Cardiac fibroblast (primary cell): ENCODE results near the gene MARCHF3.

Experiments used
- DNase-seq, 2 donors: peaks; one replicate each; pipeline versions ENCODE4 v3.0.0 to v3.0.0-alpha.2; 2010; ENCODE audit warnings: low read depth in 2 of 2
- H3K4me3 ChIP-seq, 2 donors: replicated peaks in 1 of 2; 1 replicate in 1 of 2; 2 replicates in 1 of 2; pipeline ENCODE4 v1.5.1; 2011; ENCODE audit warnings: low read depth in 2 of 2, low read length in 2 of 2, mild to moderate bottlenecking in 2 of 2, moderate library complexity in 1 of 2
- CTCF ChIP-seq: IDR thresholded peaks from one replicate; pipeline ENCODE4 v1.5.1; 2011; ENCODE audit warnings: low read depth, mild to moderate bottlenecking, low read length, inconsistent platforms

MARCHF3 gene

GRCh38 chr5:126866851-126867636 is 163.3 kb downstream of the MARCHF3 start:
- peak in 1 of 2 donors; percentile 36 for DNase-seq
- no peak overlapping the region for H3K4me3 ChIP-seq
- TF ChIP-seq CTCF = no peak

GRCh38 chr5:126865299-126865698 is 165.1 kb downstream of the MARCHF3 start:
- H3K4me3 ChIP-seq = no peak overlapping the region
- no peak for TF ChIP-seq CTCF
- DNase-seq = peak; percentile 68 to 73

GRCh38 chr5:126864042-126864688 is 166.2 kb downstream of the MARCHF3 start:
- TF ChIP-seq CTCF = no peak
- no peak overlapping the region for H3K4me3 ChIP-seq
- no peak for DNase-seq

GRCh38 chr5:126863402-126863801 is 167.0 kb downstream of the MARCHF3 start:
- no peak for DNase-seq
- no peak for TF ChIP-seq CTCF

GRCh38 chr5:126858441-126858840 is 171.9 kb downstream of the MARCHF3 start:
- no peak for TF ChIP-seq CTCF
- no peak overlapping the region for H3K4me3 ChIP-seq
- DNase-seq = no peak

More at GRCh38 chr5:126863402-126863801, 167.0 kb downstream of the MARCHF3 start:
- no peak overlapping the region for H3K4me3 ChIP-seq

- no peak overlapping the region for H3K4me3 ChIP-seq
- no peak for TF ChIP-seq CTCF
- peak in 1 of 2 donors; percentile 85 for DNase-seq
Measured at GRCh38 chr5:126857472-126858410, 172.6 kb downstream of the MARCHF3 start.
